ENCODE data around the gene GABBR2. TPM values are rescaled to one million over a fixed set of nuclear protein-coding genes. Genes with fewer than 3 reads are reported as not detected.

GABBR2 gene
- total and polyA plus RNA-seq, 9 of the 15 experiments (the other 6 are each of a cell fraction or from before 2014, with no cell fraction given): 0.15 to 1.9 (median 0.32) TPM

DNA sequence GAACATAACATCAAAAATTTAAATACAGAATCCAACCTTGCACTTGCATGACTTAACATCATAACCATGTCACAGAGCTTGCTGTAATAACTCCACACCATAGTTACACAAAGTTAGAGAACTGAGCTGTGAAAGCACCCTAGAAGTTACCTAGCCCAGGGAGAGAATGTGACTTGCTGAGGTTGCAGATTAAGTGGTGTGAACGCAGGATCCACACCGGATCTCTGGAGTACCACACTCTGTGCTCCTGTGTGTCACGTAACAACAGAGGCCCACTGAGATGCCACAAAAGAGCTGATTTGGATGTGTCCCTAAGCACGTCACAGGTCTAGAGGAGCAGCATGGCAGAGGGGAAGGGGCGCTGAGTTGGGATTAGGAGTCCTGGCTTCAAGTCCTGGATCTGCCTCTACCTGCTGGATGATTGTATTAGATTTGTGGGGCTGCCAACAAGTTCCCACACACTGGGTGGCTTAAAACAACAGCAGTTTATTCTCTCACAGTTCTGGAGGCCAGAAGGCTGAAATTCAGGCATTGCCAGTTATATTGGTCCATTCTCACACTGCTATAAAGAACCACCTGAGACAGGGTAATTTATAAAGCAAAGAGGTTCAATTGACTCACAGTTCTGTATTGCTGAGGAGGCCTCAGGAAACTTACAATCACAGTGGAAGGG, 240.0 kb downstream of the GABBR2 start:
- intact Hi-C loops (cut with micrococcal nuclease) (no loop called here), in situ Hi-C loops (cut with MboI) (no loop called here)
- no peak for ATAC-seq
- Histone ChIP-seq H3K9me3 (replicated peaks; ENCODE audit: control insufficient read depth, insufficient read depth, low read depth, low read length) (no peaks in the 10 kb centered on the region), H3K79me2 (ENCODE audit: control insufficient read depth, insufficient read depth, low read length) (no peaks in the 10 kb centered on the region), H3K4me1 (replicated peaks in 1 of 2; ENCODE audit: control insufficient read depth in 2 of 2, insufficient read depth in 2 of 2, low read length in 2 of 2) (no peaks in the 10 kb centered on the region), H3K27me3 (ENCODE audit: control insufficient read depth in 2 of 2, insufficient read depth in 2 of 2, low read length in 2 of 2) (no peaks in the 10 kb centered on the region), H3K36me3 (ENCODE audit: control insufficient read depth, insufficient read depth, low read length) (no peaks in the 10 kb centered on the region), H3K9me1 (ENCODE audit: control insufficient read depth, insufficient read depth, low read length) (no peaks in the 10 kb centered on the region), H3K4me2 (ENCODE audit: insufficient read depth, low read length) (no peak overlapping the region), H3K4me3 (no peak overlapping the region), H3K27ac (ENCODE audit: extremely low read depth, low read depth, low read length) (no peak overlapping the region), H3K9ac (ENCODE audit: insufficient read depth in 1 of 2, low read depth in 2 of 2, low read length in 2 of 2) (no peak overlapping the region), H2AFZ (ENCODE audit: low read depth, low read length) (no peak overlapping the region), H4K20me1 (replicated peaks; ENCODE audit: control insufficient read depth, insufficient read depth, low read length) (no peaks in the 10 kb centered on the region)
- no peak for DNase-seq (ENCODE audit: extremely low read depth in 1 of 4, low spot score in 3 of 4)
- CTCF ChIA-PET (ENCODE audit: low intra/inter-chr PET ratio): no interaction called here
- no TSS peak for BruUV-seq (replicated peaks)
- peak; percentile 23 for FAIRE-seq
- TF ChIP-seq ARID1B (IDR thresholded peaks at IDR 0.05): no peak
- TF ChIP-seq, protein P1, sequence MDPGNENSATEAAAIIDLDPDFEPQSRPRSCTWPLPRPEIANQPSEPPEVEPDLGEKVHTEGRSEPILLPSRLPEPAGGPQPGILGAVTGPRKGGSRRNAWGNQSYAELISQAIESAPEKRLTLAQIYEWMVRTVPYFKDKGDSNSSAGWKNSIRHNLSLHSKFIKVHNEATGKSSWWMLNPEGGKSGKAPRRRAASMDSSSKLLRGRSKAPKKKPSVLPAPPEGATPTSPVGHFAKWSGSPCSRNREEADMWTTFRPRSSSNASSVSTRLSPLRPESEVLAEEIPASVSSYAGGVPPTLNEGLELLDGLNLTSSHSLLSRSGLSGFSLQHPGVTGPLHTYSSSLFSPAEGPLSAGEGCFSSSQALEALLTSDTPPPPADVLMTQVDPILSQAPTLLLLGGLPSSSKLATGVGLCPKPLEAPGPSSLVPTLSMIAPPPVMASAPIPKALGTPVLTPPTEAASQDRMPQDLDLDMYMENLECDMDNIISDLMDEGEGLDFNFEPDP (CRISPR knock-in tag; IDR thresholded peaks at IDR 0.05): no peak
- TF ChIP-seq ZNF316 (IDR thresholded peaks at IDR 0.05): peak; percentile 49
- no peak for TF ChIP-seq STAT5A (IDR thresholded peaks at IDR 0.05; ENCODE audit: borderline replicate concordance, low read length)
- peak; percentile 32; the same call in 1 of the 2 replicates for TF ChIP-seq C11orf30 (IDR thresholded peaks at IDR 0.05; ENCODE audit: low read depth)
- POLR2A ChIA-PET: no interaction called here
- 50% methylated on average over 5 of the region's 5 CpGs for WGBS (ENCODE audit: insufficient coverage, low coverage, missing lambda C conversion rate)

Data from K562 (cell line).